H1 (cell line): ENCODE measurements around the gene NMT1. TPM values are rescaled to one million over a fixed set of nuclear protein-coding genes. Genes with fewer than 3 reads are reported as not detected.

Experiments
- CTCF ChIA-PET: fragments of 300-600 bp; sonication (Branson Sonifier 250); formaldehyde crosslinking; loops from one replicate; lab custom pipeline; 2021; ENCODE audit not compliant: partially characterized antibody; lab: Charles Lee
- POLR2A ChIA-PET: fragments of 300-600 bp; sonication (Branson Sonifier 250); formaldehyde crosslinking; loops from one replicate; lab custom pipeline; 2021; ENCODE audit warnings: inconsistent platforms; ENCODE audit not compliant: partially characterized antibody; lab: Charles Lee
- DNase-seq, 2 experiments: peaks; one replicate each; pipeline versions ENCODE4 v3.0.0 to v3.0.0-alpha.2; 2010 to 2022; ENCODE audit warnings: low spot score in 2 of 2, low read depth in 1 of 2, mixed read lengths in 1 of 2
- FAIRE-seq: peaks from 2 replicates; lab custom pipeline; 2011; peaks lifted over from hg19 to GRCh38; lab: Jason Lieb, UNC
- H2AFZ ChIP-seq: 2 replicates; pipeline ENCODE4 v1.8.1; 2012; ENCODE audit warnings: low read length, inconsistent platforms
- H2AK5ac ChIP-seq: 2 replicates; pipeline ENCODE4 v1.6.1; 2013; ENCODE audit warnings: low read depth, low read length
- H2BK120ac ChIP-seq: replicated peaks from 2 replicates; pipeline ENCODE3; 2013; ENCODE audit warnings: low read depth, low read length, inconsistent platforms
- H2BK12ac ChIP-seq: 2 replicates; pipeline ENCODE4 v1.6.1; 2013; ENCODE audit warnings: low read depth, low read length
- H2BK15ac ChIP-seq: 2 replicates; pipeline ENCODE4 v1.6.1; 2013; ENCODE audit warnings: low read length
- H2BK20ac ChIP-seq: 2 replicates; pipeline ENCODE4 v1.6.1; 2013; ENCODE audit warnings: low read length
- H2BK5ac ChIP-seq: 2 replicates; pipeline ENCODE4 v1.6.1; 2013; ENCODE audit warnings: low read depth, low read length
- H3K14ac ChIP-seq: 2 replicates; pipeline ENCODE4 v1.6.1; 2013; ENCODE audit warnings: inconsistent platforms; ENCODE audit not compliant: insufficient read length
- H3K18ac ChIP-seq: 2 replicates; pipeline ENCODE4 v1.6.1; 2013; ENCODE audit warnings: low read length; ENCODE audit errors: extremely low read depth
- H3K23ac ChIP-seq: 2 replicates; pipeline ENCODE4 v1.6.1; 2013; ENCODE audit warnings: inconsistent platforms; ENCODE audit not compliant: insufficient read length
- H3K23me2 ChIP-seq: 2 replicates; pipeline ENCODE4 v1.6.1; 2013; ENCODE audit warnings: low read depth, low read length
- H3K27ac ChIP-seq: 2 replicates; pipeline ENCODE4 v1.6.1; 2011; ENCODE audit warnings: low read depth, low read length, inconsistent platforms
- H3K27me3 ChIP-seq, 4 experiments: replicated peaks in 1 of 4; 1 replicate in 1 of 4; 2 replicates in 3 of 4; pipeline versions ENCODE4 v1.6.1 to v1.8.1; 2011 to 2013; ENCODE audit warnings: low read length in 3 of 4, mild to moderate bottlenecking in 3 of 4, inconsistent platforms in 2 of 4, mixed read lengths in 2 of 4, moderate library complexity in 1 of 4; ENCODE audit not compliant: control insufficient read depth in 3 of 4, insufficient read depth in 3 of 4; ENCODE audit errors: extremely low read depth in 1 of 4
- H3K36me3 ChIP-seq, 4 experiments: 2 replicates each; pipeline versions ENCODE4 v1.6.1 to v1.8.1; 2011 to 2013; ENCODE audit warnings: mild to moderate bottlenecking in 4 of 4, low read length in 3 of 4, moderate library complexity in 2 of 4, control low read depth in 1 of 4, inconsistent platforms in 1 of 4; ENCODE audit not compliant: insufficient read depth in 4 of 4, control insufficient read depth in 2 of 4
- H3K4ac ChIP-seq: replicated peaks from 2 replicates; pipeline ENCODE3; 2013; ENCODE audit warnings: low read length, low read depth, mixed read lengths, inconsistent platforms; ENCODE audit not compliant: insufficient read length
- H3K4me1 ChIP-seq, 4 experiments: replicated peaks in 1 of 4; 1 replicate in 1 of 4; 2 replicates in 3 of 4; pipeline versions ENCODE4 v1.6.1 to v1.8.1; 2011 to 2013; ENCODE audit warnings: low read length in 3 of 4, inconsistent platforms in 2 of 4, mixed read lengths in 1 of 4; ENCODE audit not compliant: insufficient read depth in 4 of 4, control insufficient read depth in 3 of 4
- H3K4me2 ChIP-seq, 2 experiments: 2 replicates each; pipeline versions ENCODE4 v1.6.1 to v1.8.1; 2011 to 2013; ENCODE audit warnings: low read depth in 2 of 2, low read length in 2 of 2, control low read depth in 1 of 2, inconsistent platforms in 1 of 2, mild to moderate bottlenecking in 1 of 2; ENCODE audit not compliant: insufficient read depth in 1 of 2
- H3K4me3 ChIP-seq, 4 experiments: fragments of 200-600, 300-600 bp in 1 of 4; sonication (generic), shearing (Covaris generic), sonication (Bioruptor Twin) in 1 of 4; 2 replicates each; pipeline versions ENCODE4 v1.5.1 to v1.8.1; 2011 to 2016; ENCODE audit warnings: low read length in 4 of 4, low read depth in 3 of 4, control low read depth in 2 of 4, inconsistent platforms in 2 of 4, mild to moderate bottlenecking in 2 of 4, mixed read lengths in 1 of 4, moderate library complexity in 1 of 4; ENCODE audit not compliant: insufficient read depth in 2 of 4; ENCODE audit errors: extremely low read depth in 1 of 4
- H3K56ac ChIP-seq: replicated peaks from 2 replicates; pipeline ENCODE3; 2013; ENCODE audit warnings: low read depth, mild to moderate bottlenecking, mixed read lengths, low read length, inconsistent platforms; ENCODE audit not compliant: insufficient read length
- H3K79me1 ChIP-seq: 2 replicates; pipeline ENCODE4 v1.6.1; 2013; ENCODE audit warnings: low read depth, low read length, control low read depth
- H3K79me2 ChIP-seq, 2 experiments: 2 replicates each; pipeline versions ENCODE4 v1.6.1 to v1.8.1; 2012 to 2013; ENCODE audit warnings: low read length in 2 of 2, mild to moderate bottlenecking in 2 of 2, inconsistent platforms in 1 of 2; ENCODE audit not compliant: insufficient read depth in 2 of 2, control insufficient read depth in 1 of 2
- H3K9ac ChIP-seq, 4 experiments: replicated peaks in 1 of 4; 1 replicate in 1 of 4; 2 replicates in 3 of 4; pipeline versions ENCODE4 v1.6.1 to v1.8.1; 2011 to 2013; ENCODE audit warnings: low read depth in 3 of 4, low read length in 3 of 4, control low read depth in 2 of 4, mild to moderate bottlenecking in 2 of 4, moderate library complexity in 2 of 4, inconsistent platforms in 1 of 4; ENCODE audit errors: extremely low read depth in 1 of 4
- H3K9me3 ChIP-seq, 2 experiments: 2 replicates each; pipeline versions ENCODE4 v1.6.1 to v1.8.1; 2012 to 2013; ENCODE audit warnings: mild to moderate bottlenecking in 2 of 2, moderate library complexity in 2 of 2, control low read depth in 1 of 2, inconsistent platforms in 1 of 2, low read depth in 1 of 2, low read length in 1 of 2, mixed read lengths in 1 of 2; ENCODE audit not compliant: insufficient read depth in 2 of 2
- H4K20me1 ChIP-seq, 2 experiments: replicated peaks in 1 of 2; 2 replicates each; pipeline versions ENCODE3 to v1.8.1; 2011 to 2013; ENCODE audit warnings: inconsistent platforms in 2 of 2, low read length in 2 of 2, mild to moderate bottlenecking in 1 of 2; ENCODE audit not compliant: insufficient read depth in 2 of 2, control insufficient read depth in 1 of 2
- H4K5ac ChIP-seq: 2 replicates; pipeline ENCODE4 v1.6.1; 2013; ENCODE audit warnings: low read length, low read depth, mixed read lengths, inconsistent platforms; ENCODE audit not compliant: insufficient read length
- H4K8ac ChIP-seq: 2 replicates; pipeline ENCODE4 v1.8.0; 2013; ENCODE audit warnings: mild to moderate bottlenecking, moderate library complexity, low read length, inconsistent platforms; ENCODE audit not compliant: insufficient read depth; ENCODE audit errors: extremely low read depth
- H4K91ac ChIP-seq: replicated peaks from 2 replicates; pipeline ENCODE3; 2013; ENCODE audit warnings: low read length, mixed read lengths, inconsistent platforms; ENCODE audit not compliant: insufficient read length
- ASH2L ChIP-seq: fragments of 200-600, 300-600 bp; sonication (generic); IDR thresholded peaks from one replicate; pipeline ENCODE4 v1.7.1; 2017; ENCODE audit warnings: low read length
- ATF3 ChIP-seq: IDR thresholded peaks from 2 replicates; pipeline ENCODE4 v1.6.1; 2011; ENCODE audit warnings: low read depth, mild to moderate bottlenecking, low read length; ENCODE audit not compliant: insufficient read depth
- BRCA1 ChIP-seq: IDR thresholded peaks from 2 replicates; pipeline ENCODE4 v1.6.1; 2012; ENCODE audit warnings: low read depth, low read length, improper control_type of control experiment
- CBX5 ChIP-seq: fragments of 300-800, 300-1000 bp; sonication (generic); IDR thresholded peaks from 2 replicates; pipeline ENCODE4 v1.7.1; 2016; ENCODE audit warnings: antibody characterized with exemption, low read length, low read depth
- CEBPB ChIP-seq: IDR thresholded peaks from 2 replicates; pipeline ENCODE4 v1.6.1; 2012; ENCODE audit warnings: low read depth, low read length
- HDAC6 ChIP-seq: IDR thresholded peaks from one replicate; pipeline ENCODE4 v1.7.1; 2012; ENCODE audit warnings: low read depth, mild to moderate bottlenecking, inconsistent platforms, low read length, moderate library complexity
- KDM5A ChIP-seq: fragments of 200-600 bp; IDR thresholded peaks from 2 replicates; pipeline ENCODE4 v1.7.1; 2012; ENCODE audit warnings: mild to moderate bottlenecking, low read length, inconsistent platforms, mixed read lengths
- POU5F1 ChIP-seq: IDR thresholded peaks from 2 replicates; pipeline ENCODE4 v1.6.1; 2011; ENCODE audit warnings: low read depth, mild to moderate bottlenecking, low read length, moderate library complexity
- RAD21 ChIP-seq, 2 experiments: IDR thresholded peaks in 1 of 2; conservative IDR thresholded peaks in 1 of 2; 2 replicates each; pipeline ENCODE4 v1.6.1; 2011; ENCODE audit warnings: low read depth in 2 of 2, low read length in 2 of 2, improper control_type of control experiment in 1 of 2, inconsistent platforms in 1 of 2, mild to moderate bottlenecking in 1 of 2, moderate library complexity in 1 of 2
- RBBP5 ChIP-seq: IDR thresholded peaks from 2 replicates; pipeline ENCODE4 v1.7.1; 2012; ENCODE audit warnings: low read depth, mild to moderate bottlenecking, inconsistent platforms, low read length, moderate library complexity, borderline replicate concordance
- RFX5 ChIP-seq: IDR thresholded peaks from 2 replicates; pipeline ENCODE4 v1.6.1; 2011; ENCODE audit warnings: low read depth, low read length, improper control_type of control experiment, borderline replicate concordance
- SIN3A ChIP-seq, 2 experiments: IDR thresholded peaks in 1 of 2; conservative IDR thresholded peaks in 1 of 2; 2 replicates each; pipeline ENCODE4 v1.6.1; 2011 to 2012; ENCODE audit warnings: low read length in 2 of 2, improper control_type of control experiment in 1 of 2, low read depth in 1 of 2, mild to moderate bottlenecking in 1 of 2
- SIRT6 ChIP-seq: IDR thresholded peaks from one replicate; pipeline ENCODE4 v1.7.1; 2012; ENCODE audit warnings: low read length, inconsistent platforms
- TAF1 ChIP-seq: IDR thresholded peaks from 2 replicates; pipeline ENCODE4 v1.6.1; 2011; ENCODE audit warnings: mild to moderate bottlenecking, low read depth, low read length
- WGBS, 2 experiments: shearing (Covaris generic) in 1 of 2; methylation state at CpG; one replicate each; pipeline versions ENCODE4 v1.1.6 to v1.1.7; 2013 to 2015; ENCODE audit warnings: low lambda C conversion rate in 2 of 2, mixed read lengths in 2 of 2, inconsistent platforms in 1 of 2, low coverage in 1 of 2, missing lambda C conversion rate in 1 of 2; ENCODE audit not compliant: insufficient replicate concordance in 2 of 2, insufficient coverage in 1 of 2, insufficient read length in 1 of 2; ENCODE audit errors: extremely low coverage in 1 of 2, missing lambda C conversion rate in 1 of 2; 5-methylcytosine and 5-hydroxymethylcytosine counted together
- polyA plus RNA-seq, 7 experiments: library from polyadenylated mRNA; depleted of rRNA in 3 of 7; stranded (reverse) in 5 of 7; unstranded in 2 of 7; fragments of >200 nt in 5 of 7; fragments of 200-250 nt in 2 of 7; gene quantifications; 1 replicate in 5 of 7; 2 replicates in 1 of 7; 4 replicates in 1 of 7; pipeline versions ENCODE4 v1.2.1 to v1.2.3, GENCODE V29; 2011 to 2013; ENCODE audit warnings: missing spikeins in 2 of 7, mixed read lengths in 2 of 7
- total RNA-seq: library from RNA; stranded (reverse); fragmentation: NEBNext Ultra II Directional; extraction: Animal tissue kit (Norgen Biotek cat#: 25700); gene quantifications from 2 replicates; pipeline ENCODE4 v1.2.1, GENCODE V29; 2021

NMT1 gene
- total and polyA plus RNA-seq, 2 of the 8 experiments (the other 6 are each of a cell fraction or from before 2014, with no cell fraction given) = 42.9 to 149 TPM

- no peak overlapping the region for H4K91ac ChIP-seq
- DNase-seq (no peak), FAIRE-seq (no peak)
- H2BK12ac ChIP-seq = peak overlapping the region; percentile 71; the same call in 1 of the 2 replicates
- no peak overlapping the region for H2BK5ac ChIP-seq
- H4K20me1 ChIP-seq = peaks cover 0 to 4% of the 10 kb centered on the region in 2 experiments
- H3K27me3 ChIP-seq = peaks cover 20 to 43% (median 40%) of the 10 kb centered on the region in 4 experiments
- no peaks in the 10 kb centered on the region for H3K36me3 ChIP-seq
- H3K27ac ChIP-seq = no peak overlapping the region
- no peak overlapping the region; a peak in 1 of 7 replicates for H3K9ac ChIP-seq
- peaks cover 3% of the 10 kb centered on the region; the same call in 1 of the 2 replicates for H3K23me2 ChIP-seq
- no peaks in the 10 kb centered on the region for H3K79me1 ChIP-seq
- POLR2A ChIA-PET = interaction anchor here (3.4 to 3.7 kb wide), 2 partner anchors 10 to 47 kb away, joined by 11 to 14 read pairs; no protein-coding TSS in a partner anchor
- H4K5ac ChIP-seq = no peak overlapping the region
- peaks cover 9 to 24% (median 14%) of the 10 kb centered on the region in 4 experiments for H3K4me1 ChIP-seq
- 46% methylated on average over 4 of the region's 4 CpGs; no CpG with 5 or more reads in 1 of the 2 experiments for WGBS, 2 experiments
- no peak overlapping the region for H2BK120ac ChIP-seq
- no peaks in the 10 kb centered on the region for H3K9me3 ChIP-seq
- no peak overlapping the region for H2AK5ac ChIP-seq
- CTCF ChIA-PET = interaction anchor here (0.7 to 16.2 kb wide), 12 partner anchors 8 to 239 kb away, joined by 3 to 243 read pairs (median 16); partner anchors contain the start of genes DCAKD and GFAP
- no peak overlapping the region for H2BK20ac ChIP-seq
- no peak overlapping the region for H2AFZ ChIP-seq
- H3K4ac ChIP-seq = no peak overlapping the region
- no peak overlapping the region for H3K18ac ChIP-seq
- H3K56ac ChIP-seq = peak overlapping the region; percentile 64
- peak overlapping the region; percentile 56 to 84 for H3K4me2 ChIP-seq
- H3K79me2 ChIP-seq = no peaks in the 10 kb centered on the region
- H2BK15ac ChIP-seq = peak overlapping the region; percentile 88
- no peak overlapping the region for H3K14ac ChIP-seq
- H3K23ac ChIP-seq = no peak overlapping the region
- H3K4me3 ChIP-seq = peak overlapping the region; percentile 19 to 66 (median 34); a peak in 5 of 8 replicates
- H4K8ac ChIP-seq = peak overlapping the region; percentile 76
- no peak for TF ChIP-seq SIN3A (conservative IDR thresholded peaks at IDR 0.05 in 1 of 2, IDR thresholded peaks at IDR 0.05 in 1 of 2; ENCODE audit: low read depth in 1 of 2, low read length in 2 of 2)
- TF ChIP-seq SIRT6 = no peak
- TF ChIP-seq RBBP5 = no peak
- TF ChIP-seq CBX5 = no peak
- TF ChIP-seq CEBPB = no peak
- TF ChIP-seq ASH2L = no peak
- no peak for TF ChIP-seq RAD21 (IDR thresholded peaks at IDR 0.05 in 1 of 2, conservative IDR thresholded peaks at IDR 0.05 in 1 of 2; ENCODE audit: low read depth in 2 of 2, low read length in 2 of 2)
- no peak for TF ChIP-seq RFX5
- no peak for TF ChIP-seq KDM5A
- TF ChIP-seq POU5F1 = no peak
- TF ChIP-seq HDAC6 = no peak
- no peak for TF ChIP-seq ATF3
- TF ChIP-seq TAF1 = no peak
- no peak for TF ChIP-seq BRCA1
These were observed 42.6 kb upstream of the NMT1 start for GRCh38 chr17:45018514-45018847.
